HCT116 (cell line): ENCODE data around the gene TENM4.

Experiments used
- EZH2phosphoT487 ChIP-seq: fragments of 200-600 bp; IDR thresholded peaks from 2 replicates; pipeline ENCODE4 v1.6.1; 2018; ENCODE audit warnings: antibody characterized with exemption, borderline replicate concordance
- POLR2A ChIP-seq: IDR thresholded peaks from 2 replicates; pipeline ENCODE4 v1.7.0; 2011; ENCODE audit warnings: borderline replicate concordance; ENCODE audit not compliant: insufficient read depth, insufficient read length; ENCODE audit errors: extremely low read depth
- SIN3A ChIP-seq: IDR thresholded peaks from 2 replicates; pipeline ENCODE4 v1.6.1; 2012; ENCODE audit warnings: low read depth
- TF ChIP-seq, protein P1 (sequence below), 3 experiments: fragments of 200-600 bp in 1 of 3; sonication (generic) in 1 of 3; IDR thresholded peaks in 2 of 3; conservative IDR thresholded peaks in 1 of 3; 2 replicates each; pipeline ENCODE4 v1.5.1; 2012 to 2017; ENCODE audit warnings: low read depth in 2 of 3, low read length in 2 of 3, antibody characterized with exemption in 1 of 3, borderline replicate concordance in 1 of 3, control low read depth in 1 of 3, mild to moderate bottlenecking in 1 of 3, mixed read lengths in 1 of 3, mixed run types in 1 of 3, moderate library complexity in 1 of 3; ENCODE audit not compliant: insufficient read depth in 1 of 3

- TF ChIP-seq EZH2phosphoT487 (no peak), POLR2A (no peak), SIN3A (no peak)
- TF ChIP-seq, protein P1, sequence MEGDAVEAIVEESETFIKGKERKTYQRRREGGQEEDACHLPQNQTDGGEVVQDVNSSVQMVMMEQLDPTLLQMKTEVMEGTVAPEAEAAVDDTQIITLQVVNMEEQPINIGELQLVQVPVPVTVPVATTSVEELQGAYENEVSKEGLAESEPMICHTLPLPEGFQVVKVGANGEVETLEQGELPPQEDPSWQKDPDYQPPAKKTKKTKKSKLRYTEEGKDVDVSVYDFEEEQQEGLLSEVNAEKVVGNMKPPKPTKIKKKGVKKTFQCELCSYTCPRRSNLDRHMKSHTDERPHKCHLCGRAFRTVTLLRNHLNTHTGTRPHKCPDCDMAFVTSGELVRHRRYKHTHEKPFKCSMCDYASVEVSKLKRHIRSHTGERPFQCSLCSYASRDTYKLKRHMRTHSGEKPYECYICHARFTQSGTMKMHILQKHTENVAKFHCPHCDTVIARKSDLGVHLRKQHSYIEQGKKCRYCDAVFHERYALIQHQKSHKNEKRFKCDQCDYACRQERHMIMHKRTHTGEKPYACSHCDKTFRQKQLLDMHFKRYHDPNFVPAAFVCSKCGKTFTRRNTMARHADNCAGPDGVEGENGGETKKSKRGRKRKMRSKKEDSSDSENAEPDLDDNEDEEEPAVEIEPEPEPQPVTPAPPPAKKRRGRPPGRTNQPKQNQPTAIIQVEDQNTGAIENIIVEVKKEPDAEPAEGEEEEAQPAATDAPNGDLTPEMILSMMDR (IDR thresholded peaks at IDR 0.05 in 2 of 3, conservative IDR thresholded peaks at IDR 0.05 in 1 of 3; ENCODE audit: borderline replicate concordance in 1 of 3, insufficient read depth in 1 of 3, low read depth in 2 of 3, low read length in 2 of 3), result no peak
These were observed 13.1 kb downstream of the TENM4 start for GRCh38 chr11:79427611-79428327.
